Mammary epithelial cell (primary cell): Measurements from ENCODE around the gene DHRS7B.

Experiments
- CTCF ChIP-seq, 2 donors: IDR thresholded peaks in 1 of 2; conservative IDR thresholded peaks in 1 of 2; 2 replicates each; pipeline ENCODE4 v1.5.1; 2011 to 2012; ENCODE audit warnings: inconsistent platforms in 2 of 2, low read length in 2 of 2, mild to moderate bottlenecking in 2 of 2, control low read depth in 1 of 2, low read depth in 1 of 2; ENCODE audit not compliant: insufficient read depth in 1 of 2; ENCODE audit errors: extremely low read depth in 1 of 2
- EZH2 ChIP-seq: IDR thresholded peaks from 2 replicates; pipeline ENCODE4 v1.6.1; 2012; ENCODE audit warnings: low read length, inconsistent platforms, borderline replicate concordance

GRCh38 chr17:21079196-21079595, 47.6 kb upstream of the DHRS7B start:
- TF ChIP-seq CTCF (conservative IDR thresholded peaks at IDR 0.05 in 1 of 2, IDR thresholded peaks at IDR 0.05 in 1 of 2; ENCODE audit: extremely low read depth in 1 of 2, insufficient read depth in 1 of 2, low read depth in 1 of 2, low read length in 2 of 2) (no peak), EZH2 (no peak)
